H9 (cell line): ENCODE measurements around the gene RBM19. TPM values are rescaled to one million over a fixed set of nuclear protein-coding genes. Genes with fewer than 3 reads are reported as not detected.

Experiments
- DNase-seq: peaks from one replicate; pipeline ENCODE4 v3.0.0-alpha.2; 2017
- H2AFZ ChIP-seq: one replicate; pipeline ENCODE4 v1.6.1; 2013; ENCODE audit warnings: mild to moderate bottlenecking, low read length, control low read depth, moderate library complexity
- H2AK5ac ChIP-seq: 2 replicates; pipeline ENCODE4 v1.6.1; 2013; ENCODE audit warnings: low read length, control low read depth, mixed read lengths; ENCODE audit not compliant: insufficient read length
- H2BK120ac ChIP-seq: one replicate; pipeline ENCODE4 v1.6.1; 2013; ENCODE audit warnings: low read depth, mild to moderate bottlenecking, low read length, control low read depth, inconsistent platforms; ENCODE audit not compliant: poor library complexity, severe bottlenecking
- H2BK12ac ChIP-seq: 2 replicates; pipeline ENCODE4 v1.6.1; 2013; ENCODE audit warnings: low read length, control low read depth, mixed read lengths, low read depth; ENCODE audit not compliant: insufficient read length
- H2BK15ac ChIP-seq: 2 replicates; pipeline ENCODE4 v1.6.1; 2013; ENCODE audit warnings: low read depth, low read length, control low read depth
- H2BK20ac ChIP-seq: one replicate; pipeline ENCODE4 v1.6.1; 2013; ENCODE audit warnings: low read depth, mild to moderate bottlenecking, low read length, control low read depth, inconsistent platforms; ENCODE audit not compliant: poor library complexity, severe bottlenecking
- H2BK5ac ChIP-seq: 2 replicates; pipeline ENCODE4 v1.6.1; 2013; ENCODE audit warnings: low read length, control low read depth, mixed read lengths; ENCODE audit not compliant: insufficient read length
- H3K14ac ChIP-seq: 2 replicates; pipeline ENCODE4 v1.6.1; 2013; ENCODE audit warnings: low read length, control low read depth; ENCODE audit not compliant: insufficient read depth
- H3K18ac ChIP-seq: 2 replicates; pipeline ENCODE4 v1.6.1; 2013; ENCODE audit warnings: low read depth, mild to moderate bottlenecking, mixed read lengths, low read length, control low read depth; ENCODE audit not compliant: insufficient read length
- H3K23ac ChIP-seq: 2 replicates; pipeline ENCODE4 v1.6.1; 2013; ENCODE audit warnings: low read length, control low read depth, mixed read lengths, low read depth; ENCODE audit not compliant: insufficient read length
- H3K23me2 ChIP-seq: 2 replicates; pipeline ENCODE4 v1.6.1; 2013; ENCODE audit warnings: low read depth, mild to moderate bottlenecking, mixed read lengths, low read length, control low read depth; ENCODE audit not compliant: insufficient read length, poor library complexity, severe bottlenecking
- H3K27ac ChIP-seq: 2 replicates; pipeline ENCODE4 v1.5.1; 2013; ENCODE audit warnings: low read length, control low read depth, mixed read lengths, low read depth; ENCODE audit not compliant: insufficient read length
- H3K27me3 ChIP-seq: 2 replicates; pipeline ENCODE4 v1.6.1; 2013; ENCODE audit warnings: low read length, control low read depth, inconsistent platforms; ENCODE audit not compliant: insufficient read depth
- H3K4ac ChIP-seq: 2 replicates; pipeline ENCODE4 v1.6.1; 2013; ENCODE audit warnings: low read depth, mild to moderate bottlenecking, control low read depth, inconsistent platforms, low read length, moderate library complexity
- H3K4me1 ChIP-seq: 2 replicates; pipeline ENCODE4 v1.6.1; 2013; ENCODE audit warnings: low read length, control low read depth, inconsistent platforms; ENCODE audit not compliant: insufficient read depth
- H3K4me2 ChIP-seq: 2 replicates; pipeline ENCODE4 v1.6.1; 2013; ENCODE audit warnings: low read length, control low read depth, mixed read lengths; ENCODE audit not compliant: insufficient read length, insufficient read depth
- H3K56ac ChIP-seq: 2 replicates; pipeline ENCODE4 v1.6.1; 2013; ENCODE audit warnings: low read depth, mild to moderate bottlenecking, mixed read lengths, low read length, control low read depth; ENCODE audit not compliant: insufficient read length
- H3K79me1 ChIP-seq: 2 replicates; pipeline ENCODE4 v1.6.1; 2013; ENCODE audit warnings: low read depth, mild to moderate bottlenecking, moderate library complexity, low read length, control low read depth, inconsistent platforms; ENCODE audit not compliant: insufficient read depth, poor library complexity, severe bottlenecking
- H3K79me2 ChIP-seq: 2 replicates; pipeline ENCODE4 v1.6.1; 2013; ENCODE audit warnings: low read length, control low read depth, inconsistent platforms; ENCODE audit not compliant: insufficient read depth
- H3K9ac ChIP-seq: 2 replicates; pipeline ENCODE4 v1.6.1; 2013; ENCODE audit warnings: low read length, control low read depth, mixed read lengths; ENCODE audit not compliant: insufficient read length; ENCODE audit errors: extremely low read depth
- H3K9me3 ChIP-seq: one replicate; pipeline ENCODE4 v1.6.1; 2013; ENCODE audit warnings: low read depth, low read length, inconsistent platforms; ENCODE audit not compliant: control insufficient read depth
- H3T11ph ChIP-seq: one replicate; pipeline ENCODE4 v1.6.1; 2013; ENCODE audit warnings: mild to moderate bottlenecking, low read length, control low read depth, inconsistent platforms
- H4K20me1 ChIP-seq: one replicate; pipeline ENCODE4 v1.6.1; 2013; ENCODE audit not compliant: control insufficient read depth, insufficient read length, insufficient read depth
- H4K5ac ChIP-seq: 2 replicates; pipeline ENCODE4 v1.6.1; 2013; ENCODE audit warnings: low read depth, mild to moderate bottlenecking, mixed read lengths, low read length, control low read depth; ENCODE audit not compliant: insufficient read length
- H4K8ac ChIP-seq: replicated peaks from 2 replicates; pipeline ENCODE4 v1.6.1; 2013; ENCODE audit warnings: low read length, control low read depth, mixed read lengths, low read depth; ENCODE audit not compliant: insufficient read length
- H4K91ac ChIP-seq: 2 replicates; pipeline ENCODE4 v1.6.1; 2013; ENCODE audit warnings: low read depth, mild to moderate bottlenecking, moderate library complexity, mixed read lengths, low read length, control low read depth; ENCODE audit not compliant: insufficient read length
- H3K27ac Mint-ChIP-seq, 3 experiments: 2 replicates in 2 of 3; 3 replicates in 1 of 3; pipeline ENCODE4 v1.8.0; 2020 to 2021; ENCODE audit warnings: mixed read lengths in 3 of 3, mild to moderate bottlenecking in 1 of 3, moderate library complexity in 1 of 3
- H3K27me3 Mint-ChIP-seq: 2 replicates; pipeline ENCODE4 v1.8.0; 2021; ENCODE audit warnings: low read depth, mild to moderate bottlenecking, moderate library complexity, mixed read lengths
- H3K36me3 Mint-ChIP-seq, 3 experiments: 2 replicates in 2 of 3; 3 replicates in 1 of 3; pipeline ENCODE4 v1.8.0; 2020 to 2021; ENCODE audit warnings: low read depth in 3 of 3, mixed read lengths in 3 of 3; ENCODE audit not compliant: insufficient read depth in 1 of 3
- H3K4me1 Mint-ChIP-seq, 2 experiments: 2 replicates each; pipeline ENCODE4 v1.8.0; 2020; ENCODE audit warnings: mixed read lengths in 2 of 2
- H3K4me3 Mint-ChIP-seq, 2 experiments: 2 replicates in 1 of 2; 3 replicates in 1 of 2; pipeline ENCODE4 v1.8.0; 2020 to 2021; ENCODE audit warnings: mild to moderate bottlenecking in 2 of 2, mixed read lengths in 2 of 2, moderate library complexity in 1 of 2
- H3K9me3 Mint-ChIP-seq, 2 experiments: 2 replicates in 1 of 2; 3 replicates in 1 of 2; pipeline ENCODE4 v1.8.0; 2020; ENCODE audit warnings: mild to moderate bottlenecking in 2 of 2, mixed read lengths in 2 of 2, moderate library complexity in 1 of 2
- WGBS: extraction: QIAGEN DNeasy Blood & Tissue Kit; methylation state at CpG from one replicate; pipeline ENCODE4 v1.1.7; 2013; ENCODE audit warnings: missing lambda C conversion rate, low lambda C conversion rate, mixed read lengths; ENCODE audit not compliant: insufficient read length; ENCODE audit errors: extremely low coverage; 5-methylcytosine and 5-hydroxymethylcytosine counted together
- total RNA-seq: library from RNA; stranded (reverse); gene quantifications from 2 replicates; pipeline ENCODE4 v1.2.1, GENCODE V29; 2021
- TF ChIP-seq, protein P1 (sequence below): fragments of 200-600 bp; sonication (generic); conservative IDR thresholded peaks from 3 replicates; pipeline ENCODE4 v1.8.0; 2021; ENCODE audit warnings: antibody characterized with exemption, mild to moderate bottlenecking

Gene RBM19
- total RNA-seq, 1 experiment from 2014 or later, result 32.2 TPM

DNA sequence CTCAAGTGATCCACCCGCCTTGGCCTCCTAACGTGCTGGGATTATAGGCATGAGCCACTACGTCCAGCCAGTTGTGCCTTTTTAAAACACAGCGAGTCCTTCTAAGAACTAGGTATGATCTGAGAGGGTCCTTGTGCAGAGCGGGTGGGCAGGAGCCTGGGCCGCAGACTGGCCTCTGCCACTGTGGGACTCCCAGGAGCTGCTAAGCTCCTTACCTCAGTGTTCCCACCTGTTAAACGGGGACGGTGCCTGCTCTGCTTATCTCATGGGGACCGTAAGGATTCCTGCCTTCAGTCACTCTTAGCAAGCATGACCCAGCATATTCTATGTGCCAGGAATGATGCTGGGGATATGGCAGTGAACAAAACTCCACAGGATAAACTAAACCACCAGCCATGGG lies 136.9 kb downstream of the RBM19 start:
- Mint-ChIP-seq H3K36me3 (peaks cover 0 to 2% (median 0%) of the 10 kb centered on the region in 3 experiments; a peak in 1 of 7 replicates), H3K4me3 (no peak overlapping the region), H3K27ac (no peak overlapping the region), H3K4me1 (peaks cover 9 to 35% of the 10 kb centered on the region in 2 experiments), H3K27me3 (no peaks in the 10 kb centered on the region), H3K9me3 (no peaks in the 10 kb centered on the region)
- Histone ChIP-seq H4K8ac (no peak overlapping the region), H4K20me1 (no peaks in the 10 kb centered on the region), H2BK120ac (no peak overlapping the region), H3K56ac (no peak overlapping the region), H3K79me2 (no peaks in the 10 kb centered on the region), H3T11ph (no peak overlapping the region), H2BK5ac (no peak overlapping the region), H2AFZ (no peak overlapping the region), H3K18ac (no peak overlapping the region), H3K9me3 (no peaks in the 10 kb centered on the region), H3K23ac (no peak overlapping the region), H3K14ac (no peak overlapping the region), H3K27me3 (no peaks in the 10 kb centered on the region), H2BK20ac (no peak overlapping the region), H2BK15ac (no peak overlapping the region), H3K4me2 (no peak overlapping the region), H3K23me2 (no peaks in the 10 kb centered on the region), H2AK5ac (no peak overlapping the region), H3K79me1 (no peaks in the 10 kb centered on the region), H3K4me1 (no peaks in the 10 kb centered on the region; the same call in 1 of the 2 replicates), H2BK12ac (no peak overlapping the region), H3K27ac (no peak overlapping the region), H3K9ac (no peak overlapping the region), H4K5ac (no peak overlapping the region), H4K91ac (no peak overlapping the region), H3K4ac (no peak overlapping the region)
- no peak for DNase-seq
- TF ChIP-seq, protein P1, sequence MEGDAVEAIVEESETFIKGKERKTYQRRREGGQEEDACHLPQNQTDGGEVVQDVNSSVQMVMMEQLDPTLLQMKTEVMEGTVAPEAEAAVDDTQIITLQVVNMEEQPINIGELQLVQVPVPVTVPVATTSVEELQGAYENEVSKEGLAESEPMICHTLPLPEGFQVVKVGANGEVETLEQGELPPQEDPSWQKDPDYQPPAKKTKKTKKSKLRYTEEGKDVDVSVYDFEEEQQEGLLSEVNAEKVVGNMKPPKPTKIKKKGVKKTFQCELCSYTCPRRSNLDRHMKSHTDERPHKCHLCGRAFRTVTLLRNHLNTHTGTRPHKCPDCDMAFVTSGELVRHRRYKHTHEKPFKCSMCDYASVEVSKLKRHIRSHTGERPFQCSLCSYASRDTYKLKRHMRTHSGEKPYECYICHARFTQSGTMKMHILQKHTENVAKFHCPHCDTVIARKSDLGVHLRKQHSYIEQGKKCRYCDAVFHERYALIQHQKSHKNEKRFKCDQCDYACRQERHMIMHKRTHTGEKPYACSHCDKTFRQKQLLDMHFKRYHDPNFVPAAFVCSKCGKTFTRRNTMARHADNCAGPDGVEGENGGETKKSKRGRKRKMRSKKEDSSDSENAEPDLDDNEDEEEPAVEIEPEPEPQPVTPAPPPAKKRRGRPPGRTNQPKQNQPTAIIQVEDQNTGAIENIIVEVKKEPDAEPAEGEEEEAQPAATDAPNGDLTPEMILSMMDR, result no peak
- no CpG with 5 or more reads among the region's 9 CpGs for WGBS
